Endothelial cell of umbilical vein (primary cell): ENCODE data around the gene DCAF11.

Experiments
- CTCF ChIP-seq, 2 donors: IDR thresholded peaks; 1 replicate in 1 of 2; 2 replicates in 1 of 2; pipeline ENCODE4 v1.5.1; 2011; ENCODE audit warnings: low read length in 2 of 2, mild to moderate bottlenecking in 2 of 2, moderate library complexity in 2 of 2, control low read depth in 1 of 2, inconsistent platforms in 1 of 2, low read depth in 1 of 2; ENCODE audit not compliant: insufficient read depth in 1 of 2; ENCODE audit errors: extremely low read depth in 1 of 2
- MYC ChIP-seq: IDR thresholded peaks from one replicate; pipeline ENCODE4 v1.6.1; 2011; ENCODE audit warnings: mild to moderate bottlenecking, low read depth, low read length
- POLR2A ChIP-seq: IDR thresholded peaks from 2 replicates; pipeline ENCODE4 v1.6.1; 2012; ENCODE audit warnings: low read depth, mild to moderate bottlenecking, control low read depth, low read length
- TF ChIP-seq, protein P1 (sequence below): IDR thresholded peaks from 2 replicates; pipeline ENCODE4 v1.6.1; 2011; ENCODE audit not compliant: insufficient read depth, insufficient read length

DNA sequence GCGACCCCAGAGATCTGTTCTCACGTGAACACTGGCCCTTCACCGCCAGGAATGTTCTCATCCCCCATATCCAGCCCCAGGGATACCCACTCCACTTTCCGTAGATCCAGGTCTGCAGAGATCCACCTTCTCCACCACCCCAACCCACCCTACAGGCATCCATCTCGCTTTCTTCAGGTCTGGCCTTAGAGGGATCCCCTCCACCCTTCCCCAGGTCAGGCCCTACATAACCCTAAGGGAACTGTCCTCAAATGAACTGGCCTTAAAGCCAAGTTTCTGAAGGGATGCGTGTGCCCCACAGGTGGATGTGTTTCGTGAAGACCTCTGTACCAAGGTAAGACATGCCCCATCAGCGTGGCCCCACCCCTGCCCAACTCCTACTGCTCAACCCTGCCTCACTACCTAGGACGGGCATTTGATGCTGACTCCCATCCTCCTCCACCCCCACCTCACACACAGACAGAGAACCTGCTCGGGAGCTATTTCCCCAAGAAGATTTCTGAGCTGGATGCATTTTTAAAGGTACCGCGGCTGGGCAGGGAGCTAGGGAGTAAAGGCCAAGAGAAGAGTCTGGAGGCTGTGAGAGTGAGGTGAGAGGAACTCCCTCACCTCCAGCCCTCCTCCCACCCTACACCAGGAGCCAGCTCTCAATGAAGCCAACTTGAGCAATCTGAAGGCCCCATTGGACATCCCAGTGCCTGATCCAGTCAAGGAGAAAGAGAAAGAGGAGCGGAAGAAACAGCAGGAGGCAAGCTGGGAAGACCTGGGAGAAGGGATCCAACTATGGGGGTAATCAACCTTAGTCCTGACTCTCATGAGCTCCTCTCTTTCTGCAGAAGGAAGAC is 22.3 kb downstream of the DCAF11 start:
- no peak for TF ChIP-seq CTCF (IDR thresholded peaks at IDR 0.05; ENCODE audit: extremely low read depth in 1 of 2, insufficient read depth in 1 of 2, low read depth in 1 of 2, low read length in 2 of 2)
- TF ChIP-seq, protein P1, sequence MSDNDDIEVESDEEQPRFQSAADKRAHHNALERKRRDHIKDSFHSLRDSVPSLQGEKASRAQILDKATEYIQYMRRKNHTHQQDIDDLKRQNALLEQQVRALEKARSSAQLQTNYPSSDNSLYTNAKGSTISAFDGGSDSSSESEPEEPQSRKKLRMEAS: no peak
- no peak for TF ChIP-seq MYC
- TF ChIP-seq POLR2A: no peak
